CD4-positive, alpha-beta T cell (primary cell): ENCODE measurements around the gene C3. TPM values are rescaled to one million over a fixed set of nuclear protein-coding genes. Genes with fewer than 3 reads are reported as not detected.
A peak's percentile ranks its signal among the peaks of the same experiment; 100 is the strongest.

Source experiments
- ATAC-seq: fragments of 200-7000 bp; cut with Tn5 transposase; one replicate; pipeline ENCODE4 v1.10.0; 2022; ENCODE audit warnings: mild to moderate bottlenecking; ENCODE audit not compliant: poor library complexity
- CTCF ChIA-PET: fragments of 350-600 bp; sonication (Branson Sonifier 250); formaldehyde crosslinking; loops from one replicate; lab custom pipeline; 2021; ENCODE audit warnings: antibody characterized with exemption, inconsistent platforms; lab: Charles Lee
- POLR2A ChIA-PET: fragments of 350-600 bp; sonication (Branson Sonifier 250); formaldehyde crosslinking; loops from one replicate; lab custom pipeline; 2021; ENCODE audit warnings: antibody characterized with exemption, inconsistent platforms; lab: Charles Lee
- DNase-seq, 14 experiments: peaks; one replicate each; pipeline ENCODE4 v3.0.0-alpha.2; 2013 to 2020; ENCODE audit warnings: mixed read lengths in 2 of 14
- H3K27ac ChIP-seq, 2 donors: one replicate each; pipeline versions ENCODE4 v1.5.1 to v1.7.0; 2013; ENCODE audit warnings: low read length in 2 of 2, low read depth in 1 of 2, mild to moderate bottlenecking in 1 of 2
- H3K27me3 ChIP-seq, 2 experiments: 1 replicate in 1 of 2; 2 replicates in 1 of 2; pipeline versions ENCODE4 v1.6.1 to v1.7.0; 2013; ENCODE audit warnings: low read length in 2 of 2, control low read depth in 1 of 2, mild to moderate bottlenecking in 1 of 2, moderate library complexity in 1 of 2; ENCODE audit not compliant: insufficient read depth in 2 of 2, control insufficient read depth in 1 of 2
- H3K36me3 ChIP-seq: one replicate; pipeline ENCODE4 v1.6.1; 2013; ENCODE audit warnings: low read length, control low read depth; ENCODE audit not compliant: insufficient read depth
- H3K4me1 ChIP-seq: one replicate; pipeline ENCODE4 v1.6.1; 2013; ENCODE audit warnings: low read length, control low read depth; ENCODE audit not compliant: insufficient read depth
- H3K4me3 ChIP-seq: one replicate; pipeline ENCODE4 v1.5.1; 2013; ENCODE audit warnings: mild to moderate bottlenecking, low read length, moderate library complexity
- H3K9me3 ChIP-seq, 2 experiments: 1 replicate in 1 of 2; 2 replicates in 1 of 2; pipeline versions ENCODE4 v1.6.1 to v1.7.0; 2013; ENCODE audit warnings: low read length in 2 of 2, mild to moderate bottlenecking in 2 of 2, control low read depth in 1 of 2, moderate library complexity in 1 of 2; ENCODE audit not compliant: control insufficient read depth in 1 of 2, insufficient read depth in 1 of 2
- H3K27ac Mint-ChIP-seq: one replicate; pipeline ENCODE4 v1.8.0; 2020; ENCODE audit warnings: mixed read lengths
- H3K27me3 Mint-ChIP-seq: one replicate; pipeline ENCODE4 v1.8.0; 2021; ENCODE audit warnings: mixed read lengths
- H3K36me3 Mint-ChIP-seq: one replicate; pipeline ENCODE4 v1.8.0; 2021; ENCODE audit warnings: low read depth, mixed read lengths
- H3K4me1 Mint-ChIP-seq: one replicate; pipeline ENCODE4 v1.8.0; 2021; ENCODE audit warnings: low read depth, mixed read lengths
- H3K4me3 Mint-ChIP-seq: one replicate; pipeline ENCODE4 v1.8.0; 2020; ENCODE audit warnings: mild to moderate bottlenecking, mixed read lengths
- H3K9me3 Mint-ChIP-seq: one replicate; pipeline ENCODE4 v1.8.0; 2020; ENCODE audit warnings: mixed read lengths
- intact Hi-C, 2 experiments: fragments of 100-400 bp; cut with DNase I in 1 of 2; cut with micrococcal nuclease in 1 of 2; formaldehyde crosslinking; loops; one replicate each; pipeline versions ENCODE4 v1.15.1 to v1.9.0; 2023 to 2025; cut with DNase I, micrococcal nuclease
- total RNA-seq, 174 experiments: library from RNA in 2 of 174; stranded (reverse) in 2 of 174; gene quantifications; one replicate each; pipeline ENCODE4 v1.2.3 and lab custom pipeline; 2021 to 2026
- TF ChIP-seq, protein P1 (sequence below): fragments of 200-600 bp; IDR thresholded peaks from one replicate; pipeline ENCODE4 v1.8.0; 2022; ENCODE audit warnings: antibody characterized with exemption, mild to moderate bottlenecking

Gene C3
- total RNA-seq, 2 experiments from 2014 or later = 0.55 TPM; not detected in 1

DNA sequence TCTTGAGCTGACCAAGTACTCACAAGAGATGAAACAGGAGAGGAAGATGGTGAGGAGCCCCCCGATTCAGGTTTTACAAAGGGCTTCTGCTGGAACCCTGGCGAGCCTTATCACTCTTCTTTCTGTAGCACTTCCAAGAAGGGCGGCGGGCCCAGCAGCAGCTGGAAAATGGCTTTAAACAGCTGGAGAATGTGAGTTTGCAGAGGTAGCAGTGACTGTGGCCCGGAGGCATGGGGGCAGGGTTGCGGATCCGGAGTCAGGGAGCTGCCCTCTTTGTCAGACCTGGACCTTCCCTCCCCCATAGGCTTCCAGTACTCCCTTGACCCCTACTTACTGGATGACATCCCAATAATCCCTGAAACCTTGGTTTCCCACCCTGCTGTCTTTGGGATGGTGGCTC lies 22.6 kb upstream of the C3 start:
- Mint-ChIP-seq H3K27me3 (no peaks in the 10 kb centered on the region), H3K27ac (no peak overlapping the region), H3K4me3 (no peak overlapping the region), H3K9me3 (no peaks in the 10 kb centered on the region), H3K4me1 (peaks cover 28% of the 10 kb centered on the region), H3K36me3 (peaks cover 42% of the 10 kb centered on the region)
- peaks cover 32% of the 10 kb centered on the region for H3K4me1 ChIP-seq
- peaks cover 23% of the 10 kb centered on the region for H3K36me3 ChIP-seq
- H3K9me3 ChIP-seq = no peaks in the 10 kb centered on the region
- POLR2A ChIA-PET = interaction anchor here (1.1 kb wide), 1 partner anchor 17 kb away, joined by 3 read pairs; no protein-coding TSS in a partner anchor
- CTCF ChIA-PET = interaction anchor here (1.1 kb wide), 1 partner anchor 119 kb away, joined by 3 read pairs; no protein-coding TSS in a partner anchor
- intact Hi-C loops = no loop called here
- no peak overlapping the region for H3K27ac ChIP-seq
- H3K27me3 ChIP-seq = no peaks in the 10 kb centered on the region
- DNase-seq (no peak), ATAC-seq (no peak)
- TF ChIP-seq, protein P1, sequence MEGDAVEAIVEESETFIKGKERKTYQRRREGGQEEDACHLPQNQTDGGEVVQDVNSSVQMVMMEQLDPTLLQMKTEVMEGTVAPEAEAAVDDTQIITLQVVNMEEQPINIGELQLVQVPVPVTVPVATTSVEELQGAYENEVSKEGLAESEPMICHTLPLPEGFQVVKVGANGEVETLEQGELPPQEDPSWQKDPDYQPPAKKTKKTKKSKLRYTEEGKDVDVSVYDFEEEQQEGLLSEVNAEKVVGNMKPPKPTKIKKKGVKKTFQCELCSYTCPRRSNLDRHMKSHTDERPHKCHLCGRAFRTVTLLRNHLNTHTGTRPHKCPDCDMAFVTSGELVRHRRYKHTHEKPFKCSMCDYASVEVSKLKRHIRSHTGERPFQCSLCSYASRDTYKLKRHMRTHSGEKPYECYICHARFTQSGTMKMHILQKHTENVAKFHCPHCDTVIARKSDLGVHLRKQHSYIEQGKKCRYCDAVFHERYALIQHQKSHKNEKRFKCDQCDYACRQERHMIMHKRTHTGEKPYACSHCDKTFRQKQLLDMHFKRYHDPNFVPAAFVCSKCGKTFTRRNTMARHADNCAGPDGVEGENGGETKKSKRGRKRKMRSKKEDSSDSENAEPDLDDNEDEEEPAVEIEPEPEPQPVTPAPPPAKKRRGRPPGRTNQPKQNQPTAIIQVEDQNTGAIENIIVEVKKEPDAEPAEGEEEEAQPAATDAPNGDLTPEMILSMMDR = no peak
- H3K4me3 ChIP-seq = no peak overlapping the region

DNA sequence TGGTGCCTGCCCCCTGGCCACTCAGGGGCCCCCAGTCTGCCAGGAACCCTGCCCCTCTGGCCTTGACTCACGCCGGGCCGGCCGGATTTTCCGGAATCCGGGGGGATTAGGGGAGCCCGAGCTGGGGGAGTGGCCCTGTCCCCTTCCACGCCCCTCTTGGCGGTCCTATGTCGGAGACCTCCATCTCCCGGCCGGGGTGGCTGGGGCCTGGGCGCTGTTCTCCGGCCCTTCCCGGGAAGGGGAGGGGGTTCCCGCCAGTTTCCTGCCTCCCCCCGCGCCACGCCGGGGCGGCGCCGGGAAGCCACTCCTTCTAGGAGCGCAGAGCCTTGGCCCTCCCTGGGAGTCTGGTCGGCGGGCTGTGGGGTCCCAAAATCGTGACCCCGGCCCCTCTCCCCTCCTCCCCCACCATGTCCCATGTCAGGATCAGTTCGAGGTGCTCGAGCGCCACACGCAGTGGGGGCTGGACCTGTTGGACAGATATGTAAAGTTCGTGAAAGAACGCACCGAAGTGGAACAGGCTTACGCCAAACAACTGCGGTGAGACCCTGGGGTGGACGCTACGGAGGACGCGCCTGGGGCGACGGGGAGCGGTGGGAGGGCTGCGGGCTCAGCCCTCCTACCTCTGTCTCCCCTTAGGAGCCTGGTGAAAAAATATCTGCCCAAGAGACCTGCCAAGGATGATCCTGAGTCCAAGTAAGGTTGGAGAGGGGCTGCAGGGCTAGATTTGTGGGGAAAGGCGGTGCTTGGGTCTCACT lies 20.3 kb upstream of the C3 start:
- TF ChIP-seq, protein P1 = no peak
- intact Hi-C loops = no loop called here
- Histone ChIP-seq H3K27me3 (no peaks in the 10 kb centered on the region), H3K27ac (no peak overlapping the region), H3K4me1 (peaks cover 50% of the 10 kb centered on the region), H3K9me3 (no peaks in the 10 kb centered on the region), H3K4me3 (peak overlapping the region; percentile 58), H3K36me3 (peaks cover 4% of the 10 kb centered on the region)
- no peaks in the 10 kb centered on the region for H3K9me3 Mint-ChIP-seq
- ATAC-seq (no peak), DNase-seq (peak in 3 of 14 experiments; percentile 34 to 59 (median 48))
- peak overlapping the region; percentile 56 for H3K4me3 Mint-ChIP-seq
- H3K4me1 Mint-ChIP-seq = peaks cover 44% of the 10 kb centered on the region
- ChIA-PET CTCF (interaction anchor here (1.3 to 3.6 kb wide), 3 partner anchors 28 to 123 kb away, joined by 3 to 45 read pairs (median 4); no protein-coding TSS in a partner anchor), POLR2A (interaction anchor here (0.6 to 4.4 kb wide), 4 partner anchors 27 to 123 kb away, joined by 3 to 32 read pairs (median 4); partner anchors contain the start of genes SH2D3A and VAV1)
- H3K36me3 Mint-ChIP-seq = peaks cover 35% of the 10 kb centered on the region
- H3K27ac Mint-ChIP-seq = peak overlapping the region; percentile 36
- no peaks in the 10 kb centered on the region for H3K27me3 Mint-ChIP-seq

DNA sequence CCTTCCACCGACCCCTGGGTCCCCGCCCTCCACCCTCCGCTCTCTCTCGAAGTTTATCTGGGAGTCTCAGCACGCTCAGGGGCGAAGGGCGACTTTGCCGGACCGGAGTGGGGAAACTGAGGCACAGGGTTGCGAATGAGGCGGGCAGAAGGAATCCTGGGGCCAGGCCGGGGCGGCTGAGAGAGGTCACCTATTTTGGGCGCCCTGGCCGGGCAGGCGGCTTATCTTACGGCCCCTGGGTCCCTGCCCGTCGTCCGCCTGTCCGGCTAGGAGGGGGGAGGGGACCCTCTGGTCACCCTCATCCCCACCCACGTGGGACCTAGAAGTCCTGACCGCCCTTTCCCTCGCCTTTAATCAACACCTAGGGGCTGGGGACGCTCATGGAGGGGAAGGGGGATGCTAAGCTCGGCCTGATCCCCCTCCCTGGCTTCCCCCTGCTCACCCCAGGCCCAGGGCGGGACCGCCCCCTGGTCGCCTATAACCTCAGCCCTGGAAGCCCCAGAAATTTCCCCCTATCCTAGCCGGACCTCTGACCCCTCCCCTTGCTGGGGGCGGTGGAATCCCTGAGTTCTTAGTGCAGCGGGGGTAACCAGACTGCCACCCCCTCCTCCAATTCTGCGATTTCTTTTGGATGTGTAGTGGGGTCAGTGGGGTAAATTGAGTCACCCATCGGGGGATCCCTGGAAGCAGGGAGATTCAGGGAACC lies 19.6 kb upstream of the C3 start:
- peaks cover 56% of the 10 kb centered on the region for H3K4me1 ChIP-seq
- no peaks in the 10 kb centered on the region for H3K27me3 Mint-ChIP-seq
- no peak for ATAC-seq
- DNase-seq = peak in 2 of 14 experiments; percentile 14 to 64
- H3K36me3 ChIP-seq = peaks cover under 1% of the 10 kb centered on the region
- H3K4me1 Mint-ChIP-seq = peaks cover 44% of the 10 kb centered on the region
- no peak overlapping the region for H3K27ac ChIP-seq
- CTCF ChIA-PET = interaction anchor here (1.3 to 3.6 kb wide), 3 partner anchors 29 to 123 kb away, joined by 3 to 45 read pairs (median 4); no protein-coding TSS in a partner anchor
- H3K36me3 Mint-ChIP-seq = peaks cover 29% of the 10 kb centered on the region
- peak overlapping the region; percentile 14 for H3K27ac Mint-ChIP-seq
- intact Hi-C loops = loop anchor here (1.0 to 5.0 kb wide), 7 partner anchors 13 to 792 kb away; partner anchors contain the start of genes ALKBH7 (in 1 of the 2), CRB3 (in 1 of the 2) and SH2D3A (in 1 of the 2)
- POLR2A ChIA-PET = interaction anchor here (0.5 to 4.4 kb wide), 6 partner anchors 14 to 124 kb away, joined by 3 to 32 read pairs (median 4); partner anchors contain the start of genes SH2D3A and VAV1
- peak overlapping the region; percentile 56 for H3K4me3 Mint-ChIP-seq
- no peaks in the 10 kb centered on the region for H3K9me3 ChIP-seq
- H3K4me3 ChIP-seq = peak overlapping the region; percentile 58
- no peaks in the 10 kb centered on the region for H3K9me3 Mint-ChIP-seq
- TF ChIP-seq, protein P1 = no peak
- no peaks in the 10 kb centered on the region for H3K27me3 ChIP-seq
